Measurements from ENCODE around the gene IFT80. TPM values are rescaled to one million over a fixed set of nuclear protein-coding genes. Genes with fewer than 3 reads are reported as not detected.

Gene IFT80
- total and polyA plus RNA-seq, 9 of the 15 experiments (the other 6 are each of a cell fraction or from before 2014, with no cell fraction given), result 6.7 to 21.1 (median 16.4) TPM

DNA sequence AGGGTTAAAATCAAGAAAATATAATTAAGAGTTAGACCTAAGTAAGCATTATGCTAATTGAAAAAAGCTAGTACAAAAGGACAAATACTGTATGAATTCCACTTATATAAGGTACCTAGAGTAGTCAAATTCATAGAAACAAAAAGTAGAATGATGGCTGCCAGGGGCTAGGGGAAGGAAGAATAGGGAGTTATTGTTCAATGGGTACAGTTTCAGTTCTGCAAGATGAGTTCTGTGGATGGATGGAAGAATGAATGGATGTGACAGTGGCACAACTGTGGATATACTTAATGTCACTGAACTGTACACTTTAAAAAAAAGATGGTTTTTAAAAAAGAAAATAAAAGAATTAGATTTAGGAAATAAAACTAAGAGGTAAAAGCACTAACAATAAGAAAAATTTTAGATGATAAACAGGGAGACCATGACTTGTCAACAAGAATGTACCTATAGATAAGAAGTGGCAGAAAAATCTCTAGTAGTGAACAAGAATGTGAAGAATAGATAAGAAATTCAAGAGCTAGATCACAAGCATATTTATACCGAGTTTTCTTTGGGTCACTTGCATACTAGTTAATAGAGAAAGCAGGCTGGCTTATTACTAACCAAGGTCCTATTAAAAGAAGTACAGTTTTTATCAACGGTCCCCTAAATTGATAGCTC lies 5.5 kb downstream of the IFT80 start:
- peak; percentile 32 for ATAC-seq
- Histone ChIP-seq H3K4me1 (replicated peaks in 1 of 2; ENCODE audit: control insufficient read depth in 2 of 2, insufficient read depth in 2 of 2, low read length in 2 of 2) (peaks cover 9 to 33% of the 10 kb centered on the region in 2 experiments; a peak in 4 of 5 replicates), H3K27ac (ENCODE audit: extremely low read depth, low read depth, low read length) (peak overlapping the region; percentile 77), H3K4me2 (ENCODE audit: insufficient read depth, low read length) (peak overlapping the region; percentile 66), H3K9me1 (ENCODE audit: control insufficient read depth, insufficient read depth, low read length) (no peaks in the 10 kb centered on the region), H2AFZ (ENCODE audit: low read depth, low read length) (peak overlapping the region; percentile 61), H4K20me1 (replicated peaks; ENCODE audit: control insufficient read depth, insufficient read depth, low read length) (no peaks in the 10 kb centered on the region), H3K79me2 (ENCODE audit: control insufficient read depth, insufficient read depth, low read length) (peaks cover 41% of the 10 kb centered on the region), H3K36me3 (ENCODE audit: control insufficient read depth, insufficient read depth, low read length) (no peaks in the 10 kb centered on the region), H3K27me3 (ENCODE audit: control insufficient read depth in 2 of 2, insufficient read depth in 2 of 2, low read length in 2 of 2) (no peaks in the 10 kb centered on the region), H3K4me3 (no peak overlapping the region), H3K9me3 (replicated peaks; ENCODE audit: control insufficient read depth, insufficient read depth, low read depth, low read length) (no peaks in the 10 kb centered on the region), H3K9ac (ENCODE audit: insufficient read depth in 1 of 2, low read depth in 2 of 2, low read length in 2 of 2) (peak overlapping the region in 1 of 2 experiments; percentile 55; a peak in 2 of 4 replicates)
- no TSS peak for BruUV-seq (replicated peaks)
- WGBS (ENCODE audit: insufficient coverage, low coverage, missing lambda C conversion rate), result 0% methylated on average over 2 of the region's 2 CpGs
- no peak for FAIRE-seq
- POLR2A ChIA-PET, result interaction anchor here (0.6 to 1.8 kb wide), 3 partner anchors 10 to 17 kb away, joined by 3 to 6 read pairs (median 4); no protein-coding TSS in a partner anchor
- CTCF ChIA-PET (ENCODE audit: low intra/inter-chr PET ratio), result no interaction called here
- DNase-seq (ENCODE audit: extremely low read depth in 1 of 4, low spot score in 3 of 4), result peak in 2 of 4 experiments; percentile 17 to 36
- in situ Hi-C loops (cut with MboI), result no loop called here
- intact Hi-C loops (cut with micrococcal nuclease), result no loop called here
- TF ChIP-seq SMARCB1 (IDR thresholded peaks at IDR 0.05; ENCODE audit: insufficient read length, low read depth) (peak; percentile 97), ZNF655 (CRISPR knock-in tag; IDR thresholded peaks at IDR 0.05) (no peak), LCOR (CRISPR knock-in tag; IDR thresholded peaks at IDR 0.05) (no peak), TCFL5 (CRISPR knock-in tag; conservative IDR thresholded peaks at IDR 0.05) (no peak), MTA2 (IDR thresholded peaks at IDR 0.05; ENCODE audit: low read depth) (peak; percentile 62; the same call in 1 of the 2 replicates), NCOR1 (IDR thresholded peaks at IDR 0.05) (peak; percentile 71), SAP30 (IDR thresholded peaks at IDR 0.05; ENCODE audit: borderline replicate concordance, insufficient read depth, low read depth, low read length, poor library complexity, severe bottlenecking) (no peak), CCNT2 (IDR thresholded peaks at IDR 0.05; ENCODE audit: borderline replicate concordance, extremely low read depth, insufficient read length, low read depth, low read length) (peak; percentile 38), FOSL1 (tag; conservative IDR thresholded peaks at IDR 0.05) (peak; percentile 63)
- TF ChIP-seq, protein P1, sequence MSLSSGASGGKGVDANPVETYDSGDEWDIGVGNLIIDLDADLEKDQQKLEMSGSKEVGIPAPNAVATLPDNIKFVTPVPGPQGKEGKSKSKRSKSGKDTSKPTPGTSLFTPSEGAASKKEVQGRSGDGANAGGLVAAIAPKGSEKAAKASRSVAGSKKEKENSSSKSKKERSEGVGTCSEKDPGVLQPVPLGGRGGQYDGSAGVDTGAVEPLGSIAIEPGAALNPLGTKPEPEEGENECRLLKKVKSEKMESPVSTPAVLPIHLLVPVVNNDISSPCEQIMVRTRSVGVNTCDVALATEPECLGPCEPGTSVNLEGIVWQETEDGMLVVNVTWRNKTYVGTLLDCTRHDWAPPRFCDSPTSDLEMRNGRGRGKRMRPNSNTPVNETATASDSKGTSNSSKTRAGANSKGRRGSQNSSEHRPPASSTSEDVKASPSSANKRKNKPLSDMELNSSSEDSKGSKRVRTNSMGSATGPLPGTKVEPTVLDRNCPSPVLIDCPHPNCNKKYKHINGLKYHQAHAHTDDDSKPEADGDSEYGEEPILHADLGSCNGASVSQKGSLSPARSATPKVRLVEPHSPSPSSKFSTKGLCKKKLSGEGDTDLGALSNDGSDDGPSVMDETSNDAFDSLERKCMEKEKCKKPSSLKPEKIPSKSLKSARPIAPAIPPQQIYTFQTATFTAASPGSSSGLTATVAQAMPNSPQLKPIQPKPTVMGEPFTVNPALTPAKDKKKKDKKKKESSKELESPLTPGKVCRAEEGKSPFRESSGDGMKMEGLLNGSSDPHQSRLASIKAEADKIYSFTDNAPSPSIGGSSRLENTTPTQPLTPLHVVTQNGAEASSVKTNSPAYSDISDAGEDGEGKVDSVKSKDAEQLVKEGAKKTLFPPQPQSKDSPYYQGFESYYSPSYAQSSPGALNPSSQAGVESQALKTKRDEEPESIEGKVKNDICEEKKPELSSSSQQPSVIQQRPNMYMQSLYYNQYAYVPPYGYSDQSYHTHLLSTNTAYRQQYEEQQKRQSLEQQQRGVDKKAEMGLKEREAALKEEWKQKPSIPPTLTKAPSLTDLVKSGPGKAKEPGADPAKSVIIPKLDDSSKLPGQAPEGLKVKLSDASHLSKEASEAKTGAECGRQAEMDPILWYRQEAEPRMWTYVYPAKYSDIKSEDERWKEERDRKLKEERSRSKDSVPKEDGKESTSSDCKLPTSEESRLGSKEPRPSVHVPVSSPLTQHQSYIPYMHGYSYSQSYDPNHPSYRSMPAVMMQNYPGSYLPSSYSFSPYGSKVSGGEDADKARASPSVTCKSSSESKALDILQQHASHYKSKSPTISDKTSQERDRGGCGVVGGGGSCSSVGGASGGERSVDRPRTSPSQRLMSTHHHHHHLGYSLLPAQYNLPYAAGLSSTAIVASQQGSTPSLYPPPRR (CRISPR knock-in tag; IDR thresholded peaks at IDR 0.05; ENCODE audit: borderline replicate concordance), result no peak
- TF ChIP-seq, protein P2, sequence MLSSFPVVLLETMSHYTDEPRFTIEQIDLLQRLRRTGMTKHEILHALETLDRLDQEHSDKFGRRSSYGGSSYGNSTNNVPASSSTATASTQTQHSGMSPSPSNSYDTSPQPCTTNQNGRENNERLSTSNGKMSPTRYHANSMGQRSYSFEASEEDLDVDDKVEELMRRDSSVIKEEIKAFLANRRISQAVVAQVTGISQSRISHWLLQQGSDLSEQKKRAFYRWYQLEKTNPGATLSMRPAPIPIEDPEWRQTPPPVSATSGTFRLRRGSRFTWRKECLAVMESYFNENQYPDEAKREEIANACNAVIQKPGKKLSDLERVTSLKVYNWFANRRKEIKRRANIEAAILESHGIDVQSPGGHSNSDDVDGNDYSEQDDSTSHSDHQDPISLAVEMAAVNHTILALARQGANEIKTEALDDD (IDR thresholded peaks at IDR 0.05), result peak; percentile 87

Measured in K562 (cell line).